B cell (primary cell): ENCODE data around the gene EP400.

ENCODE experiments used
- CTCF ChIP-seq: fragments of 200-600 bp; IDR thresholded peaks from one replicate; pipeline ENCODE4 v1.8.0; 2022; ENCODE audit warnings: antibody characterized with exemption, mild to moderate bottlenecking
- EZH2 ChIP-seq: IDR thresholded peaks from 2 replicates; pipeline ENCODE4 v1.6.1; 2012; ENCODE audit warnings: borderline replicate concordance, low read depth, mild to moderate bottlenecking, moderate library complexity, low read length; ENCODE audit not compliant: insufficient read depth, poor library complexity, severe bottlenecking

GRCh38 chr12:131948166-131948712 lies 1.5 kb upstream of the EP400 start:
- TF ChIP-seq CTCF (no peak), EZH2 (no peak)
